Cerebellar cortex (tissue), 1 donor: ENCODE results near the gene WWOX.

Experiments
- DNase-seq: peaks from one replicate; pipeline ENCODE4 v3.0.0-alpha.2; 2015; ENCODE audit warnings: low spot score

WWOX gene

GRCh38 chr16:78195797-78196196, 96.3 kb downstream of the WWOX start:
- DNase-seq: no peak

GRCh38 chr16:78196502-78196901, 97.0 kb downstream of the WWOX start:
- DNase-seq: no peak

GRCh38 chr16:78198288-78198687, 98.8 kb downstream of the WWOX start:
- no peak for DNase-seq

- DNase-seq: no peak
Measured at GRCh38 chr16:78199325-78200022, 100.0 kb downstream of the WWOX start.

- no peak for DNase-seq
Measured at GRCh38 chr16:78200023-78200389, 100.6 kb downstream of the WWOX start.

- DNase-seq: no peak
Measured at GRCh38 chr16:78200623-78201096, 101.2 kb downstream of the WWOX start.

- DNase-seq: no peak
Measured at GRCh38 chr16:78205506-78205905, 106.1 kb downstream of the WWOX start.

- DNase-seq: no peak
Measured at GRCh38 chr16:78206623-78207223, 107.3 kb downstream of the WWOX start.

- no peak for DNase-seq
Measured at GRCh38 chr16:78209951-78210661, 110.7 kb downstream of the WWOX start.

- no peak for DNase-seq
Measured at GRCh38 chr16:78211020-78211599, 111.7 kb downstream of the WWOX start.

- DNase-seq: no peak
Measured at GRCh38 chr16:78211946-78212345, 112.5 kb downstream of the WWOX start.

- DNase-seq: no peak
Measured at GRCh38 chr16:78212674-78213073, 113.2 kb downstream of the WWOX start.

- no peak for DNase-seq
Measured at GRCh38 chr16:78213751-78214150, 114.3 kb downstream of the WWOX start.

GRCh38 chr16:78215222-78215621, 115.8 kb downstream of the WWOX start:
- DNase-seq: no peak

- no peak for DNase-seq
Measured at GRCh38 chr16:78216166-78216745, 116.8 kb downstream of the WWOX start.

GRCh38 chr16:78217276-78217675, 117.8 kb downstream of the WWOX start:
- DNase-seq: no peak

GRCh38 chr16:78218279-78218678, 118.8 kb downstream of the WWOX start:
- no peak for DNase-seq

GRCh38 chr16:78218856-78219651, 119.6 kb downstream of the WWOX start:
- DNase-seq: no peak

GRCh38 chr16:78220571-78220970, 121.1 kb downstream of the WWOX start:
- DNase-seq: no peak

GRCh38 chr16:78221892-78222291, 122.4 kb downstream of the WWOX start:
- DNase-seq: no peak

GRCh38 chr16:78224342-78224741, 124.9 kb downstream of the WWOX start:
- DNase-seq: no peak

- no peak for DNase-seq
Measured at GRCh38 chr16:78225919-78226318, 126.5 kb downstream of the WWOX start.
